Kidney glomerular epithelial cell (primary cell): ENCODE measurements around the gene HCFC1R1.
"Not testable (repeated sequence)": the region's sequence is repeated elsewhere in the genome, so short reads cannot be mapped to it uniquely, and the experiment has no call there.

Source experiments
- DNase-seq: peaks from one replicate; lab custom pipeline; 2025; lab: John Stamatoyannopoulos, UW

HCFC1R1 gene

GRCh38 chr16:3023669-3024478, at the start of gene HCFC1R1, which contains the start of gene THOC6:
Gene HCFC1R1 (minus strand): TSS chr16:3023942. CDS start chr16:3023941, 1 bp downstream.
Gene THOC6 (plus strand): TSS chr16:3024035. CDS start chr16:3024327, 292 bp downstream.
- DNase-seq, result peak; percentile 98

- DNase-seq, result no peak
Observed at GRCh38 chr16:3073448-3073847, 49.7 kb upstream of the HCFC1R1 start.

GRCh38 chr16:3072576-3073263, 49.0 kb upstream of the HCFC1R1 start:
- DNase-seq, result not testable (repeated sequence)

- not testable (repeated sequence) for DNase-seq
Observed at GRCh38 chr16:3072148-3072547, 48.4 kb upstream of the HCFC1R1 start.

- no peak for DNase-seq
Observed at GRCh38 chr16:3071655-3072054, 47.9 kb upstream of the HCFC1R1 start.

- no peak for DNase-seq
Observed at GRCh38 chr16:3070608-3071111, 46.9 kb upstream of the HCFC1R1 start.

GRCh38 chr16:3069146-3069545, 45.4 kb upstream of the HCFC1R1 start:
- DNase-seq, result not testable (repeated sequence)

GRCh38 chr16:3068487-3068886, 44.7 kb upstream of the HCFC1R1 start:
- DNase-seq, result no peak

GRCh38 chr16:3066440-3066748, 42.7 kb upstream of the HCFC1R1 start:
- DNase-seq, result no peak

GRCh38 chr16:3065742-3066439, 42.1 kb upstream of the HCFC1R1 start:
- no peak for DNase-seq

GRCh38 chr16:3065069-3065741, 41.5 kb upstream of the HCFC1R1 start, which contains the start of gene IL32:
Gene IL32 (plus strand): TSS chr16:3065640. CDS start chr16:3065812, 172 bp downstream.
- peak; percentile 83 for DNase-seq

GRCh38 chr16:3063625-3064386, 40.1 kb upstream of the HCFC1R1 start:
- no peak for DNase-seq

GRCh38 chr16:3062553-3062952, 38.8 kb upstream of the HCFC1R1 start:
- DNase-seq, result no peak

- DNase-seq, result no peak
Observed at GRCh38 chr16:3060339-3061127, 36.8 kb upstream of the HCFC1R1 start.

- DNase-seq, result no peak
Observed at GRCh38 chr16:3059723-3060242, 36.0 kb upstream of the HCFC1R1 start.

GRCh38 chr16:3059041-3059722, 35.4 kb upstream of the HCFC1R1 start:
- no peak for DNase-seq

GRCh38 chr16:3058139-3059030, 34.6 kb upstream of the HCFC1R1 start:
- no peak for DNase-seq
